ENCODE results near the gene SH2B3. TPM values are rescaled to one million over a fixed set of nuclear protein-coding genes. Genes with fewer than 3 reads are reported as not detected.
"Not testable (repeated sequence)": the region's sequence is repeated elsewhere in the genome, so short reads cannot be mapped to it uniquely, and the experiment has no call there.

The SH2B3 gene
- total and polyA plus RNA-seq, 2 donors, result 8.4 to 9.1 TPM

DNA sequence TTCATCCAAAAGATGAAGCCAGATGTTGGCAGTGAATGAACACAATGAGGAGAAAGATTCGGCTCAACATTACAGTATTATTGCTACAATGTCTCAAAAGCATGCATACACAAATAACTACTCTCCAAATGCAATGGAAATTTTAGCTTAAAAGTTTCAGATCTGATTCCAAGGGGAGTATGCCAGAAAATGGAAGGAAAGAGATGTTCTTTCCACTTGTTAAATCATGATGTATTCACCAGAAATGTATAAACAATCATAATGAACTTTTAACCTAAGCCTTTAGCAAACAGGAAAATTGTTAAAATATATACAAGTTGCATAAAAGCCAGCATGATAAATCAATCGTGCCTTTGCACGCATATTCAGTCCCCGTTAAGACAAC lies 62.1 kb downstream of the SH2B3 start:
- H3K27ac ChIP-seq (ENCODE audit: low read depth in 1 of 2, low read length in 1 of 2), result no peak overlapping the region
- no peaks in the 10 kb centered on the region for H3K9me3 ChIP-seq (ENCODE audit: control insufficient read depth in 2 of 2, insufficient read depth in 1 of 2, low read length in 1 of 2)
- WGBS, result 95% methylated on average over 4 of the region's 4 CpGs
- H3K36me3 ChIP-seq (ENCODE audit: control insufficient read depth in 2 of 2, insufficient read depth in 2 of 2, low read length in 1 of 2), result peaks cover 14 to 28% of the 10 kb centered on the region in 2 donors
- H3K4me3 ChIP-seq (ENCODE audit: low read length in 2 of 2), result no peak overlapping the region
- no peaks in the 10 kb centered on the region for H3K27me3 ChIP-seq (ENCODE audit: control insufficient read depth in 2 of 2, insufficient read depth in 1 of 2, low read length in 1 of 2)
- DNase-seq (ENCODE audit: low read depth in 6 of 9, low spot score in 9 of 9), result no peak
- H3K4me1 ChIP-seq (ENCODE audit: control insufficient read depth in 2 of 2, insufficient read depth in 2 of 2, low read length in 2 of 2), result no peaks in the 10 kb centered on the region

DNA sequence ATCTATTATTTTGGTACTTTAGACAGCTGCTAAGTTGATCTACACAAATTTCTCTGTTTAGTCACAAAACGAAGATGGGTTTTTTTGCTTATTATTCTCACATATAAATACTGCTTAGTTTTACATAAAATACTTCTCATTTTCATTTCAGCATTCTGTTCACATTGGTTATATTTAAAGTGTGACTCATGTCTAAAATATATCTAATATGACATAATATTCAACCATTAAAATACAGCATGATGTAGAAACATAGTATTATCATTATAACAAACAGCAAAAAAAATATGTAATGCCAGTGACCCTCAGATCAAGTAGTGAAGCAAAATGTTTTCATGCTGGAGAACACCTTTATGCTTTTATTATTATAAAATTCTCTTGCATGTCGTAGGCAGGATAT lies 63.7 kb downstream of the SH2B3 start:
- no peak for DNase-seq (ENCODE audit: low read depth in 6 of 9, low spot score in 9 of 9)
- H3K27me3 ChIP-seq (ENCODE audit: control insufficient read depth in 2 of 2, insufficient read depth in 1 of 2, low read length in 1 of 2), result no peaks in the 10 kb centered on the region
- H3K9me3 ChIP-seq (ENCODE audit: control insufficient read depth in 2 of 2, insufficient read depth in 1 of 2, low read length in 1 of 2), result no peaks in the 10 kb centered on the region
- H3K4me1 ChIP-seq (ENCODE audit: control insufficient read depth in 2 of 2, insufficient read depth in 2 of 2, low read length in 2 of 2), result no peaks in the 10 kb centered on the region
- 97% methylated on average over 2 of the region's 2 CpGs for WGBS
- peaks cover 20 to 25% of the 10 kb centered on the region in 2 donors for H3K36me3 ChIP-seq (ENCODE audit: control insufficient read depth in 2 of 2, insufficient read depth in 2 of 2, low read length in 1 of 2)
- H3K4me3 ChIP-seq (ENCODE audit: low read length in 2 of 2), result no peak overlapping the region
- H3K27ac ChIP-seq (ENCODE audit: low read depth in 1 of 2, low read length in 1 of 2), result no peak overlapping the region

DNA sequence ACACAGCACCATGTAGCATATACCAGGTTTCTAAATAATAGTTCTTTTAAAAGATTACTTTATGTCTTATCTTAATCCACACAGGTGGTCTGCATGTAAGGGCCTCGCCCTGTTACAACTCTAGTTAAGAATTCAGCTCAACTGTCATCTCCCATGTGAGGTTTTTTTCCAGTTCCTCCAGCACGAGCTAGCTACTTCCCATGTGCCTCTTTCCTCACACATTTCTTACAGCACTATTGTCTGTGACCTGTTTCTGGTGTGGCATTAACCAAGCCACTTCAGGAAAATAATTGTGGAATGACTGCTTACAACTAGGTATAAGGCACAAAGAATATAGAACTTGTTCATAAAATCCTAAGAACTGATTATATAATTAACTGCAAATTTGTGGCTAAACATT lies 65.5 kb downstream of the SH2B3 start:
- no peaks in the 10 kb centered on the region for H3K9me3 ChIP-seq (ENCODE audit: control insufficient read depth in 2 of 2, insufficient read depth in 1 of 2, low read length in 1 of 2)
- H3K4me1 ChIP-seq (ENCODE audit: control insufficient read depth in 2 of 2, insufficient read depth in 2 of 2, low read length in 2 of 2), result no peaks in the 10 kb centered on the region
- H3K27ac ChIP-seq (ENCODE audit: low read depth in 1 of 2, low read length in 1 of 2), result no peak overlapping the region
- 93% methylated on average over 2 of the region's 2 CpGs for WGBS
- H3K4me3 ChIP-seq (ENCODE audit: low read length in 2 of 2), result no peak overlapping the region
- no peaks in the 10 kb centered on the region for H3K27me3 ChIP-seq (ENCODE audit: control insufficient read depth in 2 of 2, insufficient read depth in 1 of 2, low read length in 1 of 2)
- peaks cover 22 to 29% of the 10 kb centered on the region in 2 donors for H3K36me3 ChIP-seq (ENCODE audit: control insufficient read depth in 2 of 2, insufficient read depth in 2 of 2, low read length in 1 of 2)
- DNase-seq (ENCODE audit: low read depth in 6 of 9, low spot score in 9 of 9), result no peak

DNA sequence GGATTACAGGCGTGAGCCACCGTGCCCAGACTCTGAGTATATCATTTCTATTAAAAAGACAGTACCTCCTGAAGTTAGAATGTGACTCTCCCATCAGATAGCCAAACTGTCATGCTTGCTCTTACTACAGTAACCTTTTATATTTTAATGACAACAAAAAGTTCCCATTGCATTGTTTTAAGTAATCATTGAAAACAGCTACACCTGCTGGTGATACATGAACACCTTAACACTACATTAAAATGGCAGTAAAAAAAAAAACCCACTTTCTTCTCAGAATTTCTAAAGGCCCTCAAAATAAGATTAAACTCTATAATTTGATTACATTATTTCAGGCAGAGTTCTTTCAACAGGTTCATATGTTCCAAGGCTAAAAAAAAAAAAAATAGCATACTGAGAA lies 76.7 kb downstream of the SH2B3 start:
- WGBS, result 100% methylated on average over 2 of the region's 2 CpGs
- Histone ChIP-seq H3K36me3 (ENCODE audit: control insufficient read depth in 2 of 2, insufficient read depth in 2 of 2, low read length in 1 of 2) (peaks cover 31 to 36% of the 10 kb centered on the region in 2 donors), H3K9me3 (ENCODE audit: control insufficient read depth in 2 of 2, insufficient read depth in 1 of 2, low read length in 1 of 2) (no peaks in the 10 kb centered on the region), H3K4me3 (ENCODE audit: low read length in 2 of 2) (no peak overlapping the region), H3K4me1 (ENCODE audit: control insufficient read depth in 2 of 2, insufficient read depth in 2 of 2, low read length in 2 of 2) (no peaks in the 10 kb centered on the region), H3K27ac (ENCODE audit: low read depth in 1 of 2, low read length in 1 of 2) (no peak overlapping the region), H3K27me3 (ENCODE audit: control insufficient read depth in 2 of 2, insufficient read depth in 1 of 2, low read length in 1 of 2) (no peaks in the 10 kb centered on the region)
- no peak for DNase-seq (ENCODE audit: low read depth in 6 of 9, low spot score in 9 of 9)

DNA sequence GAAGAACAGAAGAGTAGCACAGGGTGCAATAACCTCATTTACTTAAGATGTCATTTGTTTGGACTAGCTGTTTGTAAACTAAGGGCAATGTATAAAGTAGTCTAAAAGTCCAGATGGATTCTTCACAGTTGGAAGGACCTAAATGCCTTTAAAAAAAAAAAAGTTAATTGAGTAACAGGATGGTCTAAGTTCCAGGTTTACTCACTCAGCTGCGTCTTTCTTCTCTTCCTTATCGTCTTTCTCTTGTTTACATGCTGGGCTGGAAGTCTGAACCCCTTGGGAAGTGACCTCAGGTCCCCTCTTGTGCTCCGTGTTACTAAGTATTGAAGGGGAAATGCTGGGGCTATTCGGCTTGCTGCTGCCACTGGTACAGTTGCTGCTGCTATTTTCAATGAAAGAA lies 82.5 kb downstream of the SH2B3 start:
- Histone ChIP-seq H3K9me3 (ENCODE audit: control insufficient read depth in 2 of 2, insufficient read depth in 1 of 2, low read length in 1 of 2) (no peaks in the 10 kb centered on the region), H3K4me3 (ENCODE audit: low read length in 2 of 2) (no peak overlapping the region), H3K27ac (ENCODE audit: low read depth in 1 of 2, low read length in 1 of 2) (no peak overlapping the region), H3K36me3 (ENCODE audit: control insufficient read depth in 2 of 2, insufficient read depth in 2 of 2, low read length in 1 of 2) (peaks cover 49 to 58% of the 10 kb centered on the region in 2 donors), H3K4me1 (ENCODE audit: control insufficient read depth in 2 of 2, insufficient read depth in 2 of 2, low read length in 2 of 2) (no peaks in the 10 kb centered on the region), H3K27me3 (ENCODE audit: control insufficient read depth in 2 of 2, insufficient read depth in 1 of 2, low read length in 1 of 2) (no peaks in the 10 kb centered on the region)
- 97% methylated on average over 4 of the region's 4 CpGs for WGBS
- DNase-seq (ENCODE audit: low read depth in 6 of 9, low spot score in 9 of 9), result no peak

DNA sequence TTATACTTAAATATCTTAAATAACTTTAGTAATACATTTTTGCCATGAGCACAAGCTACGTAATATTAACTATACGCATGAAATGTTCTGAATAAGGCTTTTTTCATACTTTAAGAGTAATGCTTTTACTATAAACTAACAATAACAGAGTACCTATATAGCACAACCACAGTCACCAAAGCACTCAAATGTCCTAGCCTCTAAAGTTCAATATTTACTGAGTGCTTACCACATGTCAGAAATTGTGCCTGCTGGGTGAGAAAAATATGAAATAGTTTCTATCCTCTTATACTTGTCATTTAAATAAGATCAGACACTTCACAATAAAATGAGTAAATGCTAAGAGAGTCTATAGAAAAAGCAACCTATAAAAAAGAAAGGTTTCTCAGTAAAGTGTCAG lies 83.1 kb downstream of the SH2B3 start:
- H3K36me3 ChIP-seq (ENCODE audit: control insufficient read depth in 2 of 2, insufficient read depth in 2 of 2, low read length in 1 of 2), result peaks cover 45 to 57% of the 10 kb centered on the region in 2 donors
- H3K27ac ChIP-seq (ENCODE audit: low read depth in 1 of 2, low read length in 1 of 2), result no peak overlapping the region
- no peak overlapping the region for H3K4me3 ChIP-seq (ENCODE audit: low read length in 2 of 2)
- H3K9me3 ChIP-seq (ENCODE audit: control insufficient read depth in 2 of 2, insufficient read depth in 1 of 2, low read length in 1 of 2), result no peaks in the 10 kb centered on the region
- no peak for DNase-seq (ENCODE audit: low read depth in 6 of 9, low spot score in 9 of 9)
- no peaks in the 10 kb centered on the region for H3K27me3 ChIP-seq (ENCODE audit: control insufficient read depth in 2 of 2, insufficient read depth in 1 of 2, low read length in 1 of 2)
- no peaks in the 10 kb centered on the region for H3K4me1 ChIP-seq (ENCODE audit: control insufficient read depth in 2 of 2, insufficient read depth in 2 of 2, low read length in 2 of 2)
- over 99% methylated on average over 2 of the region's 2 CpGs for WGBS

DNA sequence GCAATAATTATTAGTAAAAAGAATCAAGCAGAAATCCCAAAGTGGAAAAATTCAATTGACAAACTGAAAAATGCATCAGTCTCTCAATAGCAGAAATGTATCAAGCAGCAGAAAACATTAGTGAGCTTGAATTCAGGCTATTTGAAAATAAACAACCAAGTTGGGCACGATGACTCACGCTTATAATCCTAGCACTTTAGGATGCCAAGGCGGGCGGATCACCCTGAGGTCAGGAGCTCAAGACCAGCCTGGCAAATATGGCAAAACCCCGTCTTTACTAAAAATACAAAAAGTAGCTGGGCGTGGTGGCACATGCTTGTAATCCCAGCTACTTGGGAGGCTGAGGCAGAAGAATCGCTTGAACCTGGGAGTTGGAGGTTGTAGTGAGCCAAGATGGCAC lies 87.3 kb downstream of the SH2B3 start:
- 98% methylated on average over 7 of the region's 7 CpGs for WGBS

DNA sequence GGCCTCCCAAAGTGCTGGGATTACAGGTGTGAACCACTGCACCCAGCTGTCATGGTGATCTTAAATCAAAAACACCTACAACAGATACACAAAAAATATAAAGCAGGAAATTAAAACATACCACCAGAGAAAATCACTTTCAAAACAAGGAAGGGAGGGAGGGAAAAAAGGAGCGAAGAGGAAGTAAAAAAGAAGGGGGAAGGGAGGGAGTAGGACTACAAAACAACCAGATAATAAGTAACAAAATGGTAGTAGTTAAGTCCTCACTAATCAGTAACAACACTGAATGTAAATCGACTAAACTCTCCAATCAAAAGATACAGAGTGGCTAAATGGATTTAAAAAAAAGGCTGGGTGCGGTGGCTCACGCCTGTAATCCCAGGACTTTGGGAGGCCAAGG lies 89.0 kb downstream of the SH2B3 start:
- Histone ChIP-seq H3K9me3 (ENCODE audit: control insufficient read depth in 2 of 2, insufficient read depth in 1 of 2, low read length in 1 of 2) (no peaks in the 10 kb centered on the region), H3K4me1 (ENCODE audit: control insufficient read depth in 2 of 2, insufficient read depth in 2 of 2, low read length in 2 of 2) (no peaks in the 10 kb centered on the region), H3K27me3 (ENCODE audit: control insufficient read depth in 2 of 2, insufficient read depth in 1 of 2, low read length in 1 of 2) (no peaks in the 10 kb centered on the region), H3K36me3 (ENCODE audit: control insufficient read depth in 2 of 2, insufficient read depth in 2 of 2, low read length in 1 of 2) (peaks cover 32 to 35% of the 10 kb centered on the region in 2 donors), H3K27ac (ENCODE audit: low read depth in 1 of 2, low read length in 1 of 2) (no peak overlapping the region), H3K4me3 (ENCODE audit: low read length in 2 of 2) (no peak overlapping the region)
- no peak for DNase-seq (ENCODE audit: low read depth in 6 of 9, low spot score in 9 of 9)
- 96% methylated on average over 4 of the region's 4 CpGs for WGBS

More for the DNA sequence above, 87.3 kb downstream of the SH2B3 start:
- H3K4me1 ChIP-seq (ENCODE audit: control insufficient read depth in 2 of 2, insufficient read depth in 2 of 2, low read length in 2 of 2); H3K9me3 ChIP-seq (ENCODE audit: control insufficient read depth in 2 of 2, insufficient read depth in 1 of 2, low read length in 1 of 2); H3K27ac ChIP-seq (ENCODE audit: low read depth in 1 of 2, low read length in 1 of 2); H3K27me3 ChIP-seq (ENCODE audit: control insufficient read depth in 2 of 2, insufficient read depth in 1 of 2, low read length in 1 of 2); H3K4me3 ChIP-seq (ENCODE audit: low read length in 2 of 2); DNase-seq (ENCODE audit: low read depth in 6 of 9, low spot score in 9 of 9): not testable (repeated sequence)
- peaks cover 33 to 42% of the 10 kb centered on the region in 2 donors for H3K36me3 ChIP-seq (ENCODE audit: control insufficient read depth in 2 of 2, insufficient read depth in 2 of 2, low read length in 1 of 2)

All from thymus (tissue), 11 donors.